BE2C (cell line): ENCODE data around the gene FKRP.
"Not testable (repeated sequence)": the region's sequence is repeated elsewhere in the genome, so short reads cannot be mapped to it uniquely, and the experiment has no call there.

Experiments
- DNase-seq: peaks from one replicate; pipeline ENCODE4 v3.0.0-alpha.2; 2020
- H3K27me3 ChIP-seq: fragments of 250-450 bp; sonication (Bioruptor Pico); 2 replicates; pipeline ENCODE4 v1.5.1; 2020; ENCODE audit warnings: mild to moderate bottlenecking
- H3K36me3 ChIP-seq: fragments of 250-450 bp; sonication (Bioruptor Pico); 2 replicates; pipeline ENCODE4 v1.5.1; 2020; ENCODE audit warnings: mild to moderate bottlenecking
- H3K4me1 ChIP-seq: fragments of 250-450 bp; sonication (Bioruptor Pico); 2 replicates; pipeline ENCODE4 v1.5.1; 2020
- H3K4me3 ChIP-seq: 2 replicates; pipeline ENCODE4 v1.5.1; 2011; ENCODE audit warnings: low read depth, low read length
- H3K9me3 ChIP-seq: fragments of 250-450 bp; sonication (Bioruptor Pico); 2 replicates; pipeline ENCODE4 v1.5.1; 2020
- CTCF ChIP-seq: IDR thresholded peaks from 2 replicates; pipeline ENCODE4 v1.5.1; 2012; ENCODE audit warnings: mild to moderate bottlenecking, low read depth, low read length

The FKRP gene

DNA sequence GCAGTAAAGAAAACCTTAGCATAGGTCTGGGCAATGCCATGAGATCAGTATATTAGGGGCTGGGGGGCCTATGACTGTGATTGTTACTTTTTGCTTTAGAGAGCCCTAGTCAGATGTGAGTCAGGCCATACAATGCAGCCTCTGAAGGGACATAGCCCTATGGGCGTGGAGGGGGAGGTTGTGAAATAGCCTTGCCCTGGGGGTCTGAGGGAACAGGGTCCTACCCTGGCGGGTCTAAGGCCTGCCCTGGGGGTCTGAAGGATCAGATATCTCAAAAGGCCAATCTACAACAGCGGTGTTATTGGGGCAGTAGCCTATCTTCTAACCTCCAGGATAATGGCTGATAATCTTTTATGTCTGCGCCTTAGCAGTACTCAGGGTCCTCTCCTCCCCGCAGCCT is 56.3 kb downstream of the FKRP start:
- no peaks in the 10 kb centered on the region for H3K9me3 ChIP-seq
- DNase-seq: no peak
- no peaks in the 10 kb centered on the region for H3K36me3 ChIP-seq
- no peaks in the 10 kb centered on the region; the same call in 1 of the 2 replicates for H3K27me3 ChIP-seq
- TF ChIP-seq CTCF: no peak
- no peaks in the 10 kb centered on the region for H3K4me1 ChIP-seq
- no peak overlapping the region for H3K4me3 ChIP-seq

DNA sequence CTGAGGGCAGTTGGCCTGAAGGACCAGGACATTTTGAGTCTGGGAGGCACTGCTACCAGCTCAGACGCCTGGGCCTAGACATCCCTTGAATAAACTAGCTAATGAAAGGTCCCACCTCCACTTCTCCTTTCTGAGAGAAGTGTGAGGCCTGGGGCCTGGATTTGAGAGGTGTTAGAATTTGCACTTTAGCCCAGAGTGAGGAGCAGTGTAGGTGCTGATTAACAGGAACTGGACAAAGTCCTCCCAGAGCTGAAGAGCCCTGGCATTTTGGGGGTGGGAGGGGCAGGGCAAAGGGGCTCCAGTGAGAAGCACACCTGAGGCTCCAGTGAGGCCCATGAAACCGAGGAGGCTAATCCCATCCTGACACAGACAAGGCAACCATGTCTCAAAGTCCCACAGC is 57.7 kb downstream of the FKRP start:
- Histone ChIP-seq H3K4me1 (no peaks in the 10 kb centered on the region), H3K9me3 (no peaks in the 10 kb centered on the region), H3K36me3 (no peaks in the 10 kb centered on the region), H3K4me3 (no peak overlapping the region), H3K27me3 (no peaks in the 10 kb centered on the region; the same call in 1 of the 2 replicates)
- TF ChIP-seq CTCF: no peak
- no peak for DNase-seq

GRCh38 chr19:46804432-46804831 is 58.6 kb downstream of the FKRP start:
- DNase-seq, H3K9me3 ChIP-seq, H3K4me3 ChIP-seq, H3K36me3 ChIP-seq, H3K27me3 ChIP-seq, H3K4me1 ChIP-seq: not testable (repeated sequence)

GRCh38 chr19:46806656-46807055 is 60.8 kb downstream of the FKRP start:
- Histone ChIP-seq H3K9me3 (no peaks in the 10 kb centered on the region), H3K27me3 (no peaks in the 10 kb centered on the region), H3K4me3 (no peak overlapping the region), H3K36me3 (no peaks in the 10 kb centered on the region), H3K4me1 (no peaks in the 10 kb centered on the region)
- TF ChIP-seq CTCF: no peak
- DNase-seq: no peak
